ENCODE measurements around the gene COA4. TPM values are rescaled to one million over a fixed set of nuclear protein-coding genes. Genes with fewer than 3 reads are reported as not detected.

The COA4 gene
- total RNA-seq, 2 experiments from 2014 or later, result 104 to 153 TPM

GRCh38 chr11:73894725-73895335 lies 18.2 kb upstream of the COA4 start:
- Histone ChIP-seq H3K4me1 (ENCODE audit: insufficient read depth, low read length, poor library complexity, severe bottlenecking) (no peaks in the 10 kb centered on the region), H3K9me2 (ENCODE audit: insufficient read depth, low read length) (no peaks in the 10 kb centered on the region), H3K79me2 (ENCODE audit: insufficient read depth, low read depth, low read length) (no peaks in the 10 kb centered on the region), H4K20me1 (ENCODE audit: insufficient read depth, low read length) (no peaks in the 10 kb centered on the region), H3K27ac (ENCODE audit: low read depth, low read length, poor library complexity, severe bottlenecking) (no peak overlapping the region), H3K4me3 (ENCODE audit: low read depth, low read length, poor library complexity, severe bottlenecking) (no peak overlapping the region), H3K9me3 (ENCODE audit: low read length) (no peaks in the 10 kb centered on the region), H3K4me2 (ENCODE audit: low read length) (no peak overlapping the region), H3K36me3 (ENCODE audit: insufficient read depth, low read length) (peaks cover 41% of the 10 kb centered on the region), H2AFZ (ENCODE audit: low read length) (no peak overlapping the region)
- intact Hi-C loops (cut with micrococcal nuclease; ENCODE audit: unreplicated experiment), result no loop called here
- DNase-seq (ENCODE audit: low spot score), result no peak
- no TSS peak for BruUV-seq (replicated peaks)
- POLR2A ChIA-PET, result interaction anchor here (0.5 to 0.6 kb wide), 2 partner anchors 105 to 574 kb away, joined by 3 to 4 read pairs; no protein-coding TSS in a partner anchor
- TF ChIP-seq EZH2phosphoT487 (IDR thresholded peaks at IDR 0.05; ENCODE audit: borderline replicate concordance, low read depth, low read length) (no peak), CTCF (conservative IDR thresholded peaks at IDR 0.05; ENCODE audit: low read length) (no peak)
- CTCF ChIA-PET (ENCODE audit: unreplicated experiment), result no interaction called here

GRCh38 chr11:73893041-73893440 lies 16.4 kb upstream of the COA4 start:
- Histone ChIP-seq H3K9me2 (ENCODE audit: insufficient read depth, low read length) (no peaks in the 10 kb centered on the region), H4K20me1 (ENCODE audit: insufficient read depth, low read length) (no peaks in the 10 kb centered on the region), H3K79me2 (ENCODE audit: insufficient read depth, low read depth, low read length) (no peaks in the 10 kb centered on the region), H3K27ac (ENCODE audit: low read depth, low read length, poor library complexity, severe bottlenecking) (no peak overlapping the region), H2AFZ (ENCODE audit: low read length) (no peak overlapping the region), H3K9me3 (ENCODE audit: low read length) (no peaks in the 10 kb centered on the region), H3K36me3 (ENCODE audit: insufficient read depth, low read length) (peaks cover 47% of the 10 kb centered on the region), H3K4me1 (ENCODE audit: insufficient read depth, low read length, poor library complexity, severe bottlenecking) (no peaks in the 10 kb centered on the region), H3K4me2 (ENCODE audit: low read length) (no peak overlapping the region), H3K4me3 (ENCODE audit: low read depth, low read length, poor library complexity, severe bottlenecking) (no peak overlapping the region)
- CTCF ChIA-PET (ENCODE audit: unreplicated experiment), result no interaction called here
- DNase-seq (ENCODE audit: low spot score), result no peak
- intact Hi-C loops (cut with micrococcal nuclease; ENCODE audit: unreplicated experiment), result no loop called here
- TF ChIP-seq EZH2phosphoT487 (IDR thresholded peaks at IDR 0.05; ENCODE audit: borderline replicate concordance, low read depth, low read length), result no peak
- no peak for TF ChIP-seq CTCF (conservative IDR thresholded peaks at IDR 0.05; ENCODE audit: low read length)
- BruUV-seq (replicated peaks), result no TSS peak
- POLR2A ChIA-PET, result interaction anchor here (0.6 to 2.5 kb wide), 2 partner anchors 15 to 21 kb away, joined by 4 to 10 read pairs; no protein-coding TSS in a partner anchor

GRCh38 chr11:73889536-73889935 lies 12.9 kb upstream of the COA4 start:
- no peak for DNase-seq (ENCODE audit: low spot score)
- intact Hi-C loops (cut with micrococcal nuclease; ENCODE audit: unreplicated experiment), result no loop called here
- H3K79me2 ChIP-seq (ENCODE audit: insufficient read depth, low read depth, low read length), result no peaks in the 10 kb centered on the region
- CTCF ChIA-PET (ENCODE audit: unreplicated experiment), result no interaction called here
- H3K4me1 ChIP-seq (ENCODE audit: insufficient read depth, low read length, poor library complexity, severe bottlenecking), result no peaks in the 10 kb centered on the region
- H3K36me3 ChIP-seq (ENCODE audit: insufficient read depth, low read length), result peaks cover 59% of the 10 kb centered on the region
- H3K9me2 ChIP-seq (ENCODE audit: insufficient read depth, low read length), result no peaks in the 10 kb centered on the region
- H3K27ac ChIP-seq (ENCODE audit: low read depth, low read length, poor library complexity, severe bottlenecking), result no peak overlapping the region
- no peak overlapping the region for H2AFZ ChIP-seq (ENCODE audit: low read length)
- no peak overlapping the region for H3K4me2 ChIP-seq (ENCODE audit: low read length)
- no peak overlapping the region for H3K4me3 ChIP-seq (ENCODE audit: low read depth, low read length, poor library complexity, severe bottlenecking)
- H3K9me3 ChIP-seq (ENCODE audit: low read length), result no peaks in the 10 kb centered on the region
- TF ChIP-seq CTCF (conservative IDR thresholded peaks at IDR 0.05; ENCODE audit: low read length), result no peak
- no TSS peak for BruUV-seq (replicated peaks)
- POLR2A ChIA-PET, result no interaction called here
- no peaks in the 10 kb centered on the region for H4K20me1 ChIP-seq (ENCODE audit: insufficient read depth, low read length)

Measured in OCI-LY7 (cell line).